Lower leg skin (tissue), 3 donors: ENCODE results near the gene RSPH9.

ENCODE experiments used
- CTCF ChIP-seq, 3 donors: fragments of 450-650 bp; IDR thresholded peaks; one replicate each; pipeline ENCODE4 v1.5.1; 2016; ENCODE audit warnings: antibody characterized with exemption in 3 of 3, mild to moderate bottlenecking in 3 of 3, moderate library complexity in 2 of 3
- POLR2A ChIP-seq, 2 donors: fragments of 450-650 bp; IDR thresholded peaks; one replicate each; pipeline ENCODE4 v1.6.1; 2016 to 2017; ENCODE audit warnings: antibody characterized with exemption in 2 of 2, mild to moderate bottlenecking in 1 of 2, moderate library complexity in 1 of 2

- TF ChIP-seq POLR2A (IDR thresholded peaks at IDR 0.05), result no peak
- TF ChIP-seq CTCF (IDR thresholded peaks at IDR 0.05), result no peak
Observed at GRCh38 chr6:43717389-43717788, 72.6 kb downstream of the RSPH9 start.
